HepG2 (cell line): Measurements from ENCODE around the gene MBD2. TPM values are rescaled to one million over a fixed set of nuclear protein-coding genes. Genes with fewer than 3 reads are reported as not detected.

Experiments
- AGO1 ChIP-seq: fragments of 200-400 bp; formaldehyde crosslinking; IDR thresholded peaks from 2 replicates; pipeline ENCODE4 v1.6.1; 2017; ENCODE audit warnings: mild to moderate bottlenecking, low read depth, low read length, moderate library complexity; ENCODE audit not compliant: poor library complexity, severe bottlenecking
- CREB1 ChIP-seq, 2 experiments: fragments of 450-650 bp in 1 of 2; IDR thresholded peaks; 2 replicates each; pipeline ENCODE4 v1.6.1; 2016 to 2017; ENCODE audit warnings: control low read depth in 1 of 2, mild to moderate bottlenecking in 1 of 2, missing compliant biosample characterization in 1 of 2, missing genetic modification characterization in 1 of 2
- DR1 ChIP-seq: sonication (generic); formaldehyde crosslinking; IDR thresholded peaks from 2 replicates; pipeline ENCODE4 v1.8.0; 2021; ENCODE audit warnings: mild to moderate bottlenecking, missing genetic modification reagents, inconsistent platforms
- GPBP1L1 ChIP-seq: sonication (generic); formaldehyde crosslinking; IDR thresholded peaks from 2 replicates; pipeline ENCODE4 v1.5.0; 2020; ENCODE audit warnings: mild to moderate bottlenecking, missing genetic modification reagents
- JUN ChIP-seq: sonication (generic); formaldehyde crosslinking; IDR thresholded peaks from 2 replicates; pipeline ENCODE4 v1.4.0; 2020; ENCODE audit warnings: mild to moderate bottlenecking, missing genetic modification reagents
- MATR3 ChIP-seq: sonication (generic); formaldehyde crosslinking; IDR thresholded peaks from 2 replicates; pipeline ENCODE4 v1.4.0; 2020; ENCODE audit warnings: missing genetic modification reagents
- MTF1 ChIP-seq: sonication (generic); formaldehyde crosslinking; IDR thresholded peaks from 2 replicates; pipeline ENCODE4 v1.5.0; 2020; ENCODE audit warnings: missing genetic modification reagents
- NFE2 ChIP-seq: sonication (generic); formaldehyde crosslinking; IDR thresholded peaks from 2 replicates; pipeline ENCODE4 v1.4.0; 2020; ENCODE audit warnings: missing genetic modification reagents
- RXRA ChIP-seq: sonication (generic); formaldehyde crosslinking; IDR thresholded peaks from 2 replicates; pipeline ENCODE4 v1.5.1; 2020; ENCODE audit warnings: missing genetic modification reagents
- SUZ12 ChIP-seq: fragments of 150-350 bp; IDR thresholded peaks from 2 replicates; pipeline ENCODE4 v1.6.1; 2014; ENCODE audit warnings: low read depth, low read length
- TBX2 ChIP-seq: sonication (generic); formaldehyde crosslinking; IDR thresholded peaks from 2 replicates; pipeline ENCODE4 v1.5.0; 2020; ENCODE audit warnings: missing genetic modification reagents, mild to moderate bottlenecking, borderline replicate concordance
- ZBTB26 ChIP-seq: IDR thresholded peaks from 2 replicates; pipeline ENCODE4 v1.6.1; 2016; ENCODE audit warnings: missing compliant biosample characterization, missing genetic modification reagents, borderline replicate concordance
- ZFP36L2 ChIP-seq: sonication (generic); formaldehyde crosslinking; IDR thresholded peaks from 2 replicates; pipeline ENCODE4 v1.4.0; 2020; ENCODE audit warnings: missing genetic modification reagents
- ZFY ChIP-seq: sonication (generic); formaldehyde crosslinking; IDR thresholded peaks from 2 replicates; pipeline ENCODE4 v1.4.0; 2020; ENCODE audit warnings: missing genetic modification reagents
- ZNF17 ChIP-seq: sonication (generic); formaldehyde crosslinking; IDR thresholded peaks from 2 replicates; pipeline ENCODE4 v1.5.0; 2020; ENCODE audit warnings: mild to moderate bottlenecking, missing genetic modification reagents
- ZNF234 ChIP-seq: sonication (generic); formaldehyde crosslinking; conservative IDR thresholded peaks from 2 replicates; pipeline ENCODE4 v1.5.1; 2020; ENCODE audit warnings: mild to moderate bottlenecking, missing genetic modification reagents
- ZNF350 ChIP-seq: sonication (generic); formaldehyde crosslinking; IDR thresholded peaks from 2 replicates; pipeline ENCODE4 v1.4.0; 2020; ENCODE audit warnings: mild to moderate bottlenecking, low read depth, missing genetic modification reagents, borderline replicate concordance
- ZNF383 ChIP-seq: sonication (generic); formaldehyde crosslinking; IDR thresholded peaks from 2 replicates; pipeline ENCODE4 v1.4.0; 2020; ENCODE audit warnings: missing genetic modification reagents, mild to moderate bottlenecking, borderline replicate concordance
- ZNF460 ChIP-seq: sonication (generic); formaldehyde crosslinking; IDR thresholded peaks from 2 replicates; pipeline ENCODE4 v1.5.1; 2020; ENCODE audit warnings: missing genetic modification reagents, mild to moderate bottlenecking, borderline replicate concordance
- ZNF580 ChIP-seq: IDR thresholded peaks from 2 replicates; pipeline ENCODE4 v1.6.1; 2016; ENCODE audit warnings: low read depth, borderline replicate concordance
- ZNF691 ChIP-seq: sonication (generic); formaldehyde crosslinking; IDR thresholded peaks from 2 replicates; pipeline ENCODE4 v1.4.0; 2020; ENCODE audit warnings: missing genetic modification reagents, low read depth, mild to moderate bottlenecking, borderline replicate concordance
- ZXDC ChIP-seq: sonication (generic); formaldehyde crosslinking; IDR thresholded peaks from 2 replicates; pipeline ENCODE4 v1.5.0; 2020; ENCODE audit warnings: mild to moderate bottlenecking, missing genetic modification reagents
- polyA plus RNA-seq, 8 experiments: library from polyadenylated mRNA; depleted of rRNA in 3 of 8; stranded (reverse) in 7 of 8; unstranded in 1 of 8; fragments of >200 nt; fragmentation: Illumina TruSeq in 4 of 8; extraction: Trizol in 4 of 8; gene quantifications; 2 replicates each; pipeline versions ENCODE4 v1.2.1 to v1.2.3, GENCODE V29; 2011 to 2016; ENCODE audit warnings: low read depth in 4 of 8, missing spikeins in 1 of 8, mixed read lengths in 1 of 8; ENCODE audit not compliant: insufficient read depth in 1 of 8
- total RNA-seq, 5 experiments: library from RNA; depleted of rRNA; stranded (reverse); fragments of >200 nt; fragmentation: Illumina TruSeq; extraction: Trizol; gene quantifications; 2 replicates each; pipeline ENCODE4 v1.2.3, GENCODE V29; 2016; ENCODE audit warnings: low read depth in 1 of 5

Gene MBD2
- total and polyA plus RNA-seq, 2 of the 13 experiments (the other 11 are each of a cell fraction or from before 2014, with no cell fraction given), result 19.1 to 38.5 TPM

GRCh38 chr18:54224379-54225014 lies at the start of gene MBD2 (continued):
- TF ChIP-seq ZXDC (no peak), ZNF460 (CRISPR knock-in tag) (no peak), CREB1 (IDR thresholded peaks at IDR 0.05) (peak; percentile 24; the same call in 1 of the 2 replicates), CREB1 (CRISPR knock-in tag; IDR thresholded peaks at IDR 0.05) (no peak), ZNF350 (CRISPR knock-in tag) (0 out of 2 replicates have a peak, but pooled peaks have one; percentile 36), AGO1 (peak; percentile 94), ZBTB26 (CRISPR knock-in tag) (no peak), ZNF17 (no peak), RXRA (CRISPR knock-in tag) (no peak), ZNF383 (CRISPR knock-in tag) (no peak), JUN (no peak), MATR3 (CRISPR knock-in tag) (no peak), ZFY (CRISPR knock-in tag) (peak; percentile 66; the same call in 1 of the 2 replicates), ZNF234 (CRISPR knock-in tag) (no peak), SUZ12 (no peak), ZNF580 (CRISPR knock-in tag) (peak; percentile 39; the same call in 1 of the 2 replicates), ZFP36L2 (CRISPR knock-in tag) (no peak), NFE2 (CRISPR knock-in tag) (no peak), DR1 (CRISPR knock-in tag) (0 out of 2 replicates have a peak, but pooled peaks have one; percentile 47), GPBP1L1 (CRISPR knock-in tag) (no peak), ZNF691 (CRISPR knock-in tag) (no peak), TBX2 (CRISPR knock-in tag) (peak; percentile 70), MTF1 (no peak)
